SK-N-SH (cell line): ENCODE results near the gene SULT1E1. TPM values are rescaled to one million over a fixed set of nuclear protein-coding genes. Genes with fewer than 3 reads are reported as not detected.

Experiments
- CTCF ChIA-PET: fragments of 300-600, 350-600 bp; formaldehyde crosslinking; extraction: SDS; loops from one replicate; lab custom pipeline; 2021; lab: Yijun Ruan, JAX
- POLR2A ChIA-PET: fragments of 350-600 bp; sonication (Branson Sonifier 250); formaldehyde crosslinking; extraction: SDS; loops from one replicate; lab custom pipeline; 2020; ENCODE audit warnings: antibody characterized with exemption, inconsistent platforms; lab: Yijun Ruan, JAX
- DNase-seq: peaks from one replicate; pipeline ENCODE4 v3.0.0; 2012
- H2AFZ ChIP-seq: fragments of 200-600 bp; sonication (generic); 2 replicates; pipeline ENCODE4 v1.8.1; 2016; ENCODE audit warnings: antibody characterized with exemption, mild to moderate bottlenecking, low read depth
- H3F3A ChIP-seq: fragments of 200-600 bp; sonication (generic); replicated peaks from 2 replicates; pipeline ENCODE3; 2016; ENCODE audit warnings: antibody characterized with exemption, mild to moderate bottlenecking; ENCODE audit not compliant: insufficient read depth
- H3K27ac ChIP-seq, 2 experiments: fragments of 200-500 bp in 1 of 2; fragments of 200-600 bp in 1 of 2; sonication (Bioruptor generic) in 1 of 2; sonication (generic), shearing (Covaris generic) in 1 of 2; 2 replicates each; pipeline versions ENCODE4 v1.5.1 to v1.6.1; 2014 to 2016; ENCODE audit warnings: low read depth in 2 of 2, inconsistent platforms in 1 of 2, low read length in 1 of 2, mild to moderate bottlenecking in 1 of 2, mixed read lengths in 1 of 2
- H3K27me3 ChIP-seq: fragments of 200-600 bp; sonication (generic), shearing (Covaris generic); 2 replicates; pipeline ENCODE4 v1.6.1; 2016; ENCODE audit warnings: mixed run types; ENCODE audit not compliant: insufficient read depth
- H3K36me3 ChIP-seq, 2 experiments: fragments of 200-500 bp in 1 of 2; fragments of 200-600 bp in 1 of 2; sonication (Bioruptor generic) in 1 of 2; sonication (generic) in 1 of 2; replicated peaks in 1 of 2; 2 replicates each; pipeline versions ENCODE3 to v1.5.1; 2014 to 2016; ENCODE audit warnings: low read length in 1 of 2, mild to moderate bottlenecking in 1 of 2; ENCODE audit not compliant: insufficient read depth in 2 of 2, control insufficient read depth in 1 of 2
- H3K4me1 ChIP-seq, 2 experiments: fragments of 200-500 bp in 1 of 2; fragments of 200-600 bp in 1 of 2; sonication (Bioruptor generic) in 1 of 2; sonication (generic), shearing (Covaris generic) in 1 of 2; 2 replicates each; pipeline versions ENCODE4 v1.5.1 to v1.6.1; 2014 to 2016; ENCODE audit warnings: low read depth in 1 of 2, low read length in 1 of 2, mixed run types in 1 of 2; ENCODE audit not compliant: insufficient read depth in 2 of 2, control insufficient read depth in 1 of 2
- H3K4me2 ChIP-seq: fragments of 200-600 bp; sonication (generic), shearing (Covaris generic); 2 replicates; pipeline ENCODE4 v1.6.1; 2017; ENCODE audit warnings: mixed run types
- H3K4me3 ChIP-seq, 2 experiments: fragments of 200-500 bp in 1 of 2; fragments of 200-600 bp in 1 of 2; sonication (Bioruptor generic) in 1 of 2; sonication (generic), shearing (Covaris generic) in 1 of 2; 2 replicates each; pipeline versions ENCODE4 v1.5.1 to v1.8.1; 2014 to 2016; ENCODE audit warnings: low read depth in 2 of 2, inconsistent platforms in 1 of 2, low read length in 1 of 2, mild to moderate bottlenecking in 1 of 2, mixed read lengths in 1 of 2, moderate library complexity in 1 of 2
- H3K79me2 ChIP-seq: fragments of 200-600 bp; sonication (generic); 2 replicates; pipeline ENCODE4 v1.8.1; 2017; ENCODE audit warnings: mild to moderate bottlenecking; ENCODE audit not compliant: insufficient read depth
- H3K9ac ChIP-seq: fragments of 200-600 bp; sonication (generic); 2 replicates; pipeline ENCODE4 v1.6.1; 2017; ENCODE audit warnings: mixed run types
- H3K9me2 ChIP-seq: fragments of 200-600 bp; sonication (generic); 2 replicates; pipeline ENCODE4 v1.6.1; 2017; ENCODE audit warnings: mixed run types
- H3K9me3 ChIP-seq: fragments of 200-600 bp; sonication (generic); 2 replicates; pipeline ENCODE4 v1.6.1; 2017; ENCODE audit warnings: mixed run types, mild to moderate bottlenecking, moderate library complexity
- H4K20me1 ChIP-seq: fragments of 200-600 bp; sonication (generic); 2 replicates; pipeline ENCODE4 v1.6.1; 2017; ENCODE audit warnings: mild to moderate bottlenecking, mixed run types; ENCODE audit not compliant: insufficient read depth
- CHD2 ChIP-seq: fragments of 150-350 bp; IDR thresholded peaks from 2 replicates; pipeline ENCODE4 v1.6.1; 2018; ENCODE audit warnings: low read length; ENCODE audit not compliant: partially characterized antibody
- ELF1 ChIP-seq: IDR thresholded peaks from 2 replicates; pipeline ENCODE4 v1.4.0; 2012
- EP300 ChIP-seq, 2 experiments: IDR thresholded peaks; 2 replicates each; pipeline versions ENCODE4 v1.4.0 to v1.6.1; 2012; ENCODE audit warnings: borderline replicate concordance in 1 of 2, low read depth in 1 of 2, low read length in 1 of 2
- FOSL2 ChIP-seq: IDR thresholded peaks from 2 replicates; pipeline ENCODE4 v1.4.0; 2012; ENCODE audit warnings: low read depth, mild to moderate bottlenecking, moderate library complexity, borderline replicate concordance
- FOXJ3 ChIP-seq: sonication (generic); formaldehyde crosslinking; IDR thresholded peaks from 2 replicates; pipeline ENCODE4 v1.5.1; 2020; ENCODE audit warnings: mild to moderate bottlenecking, missing genetic modification reagents
- FOXM1 ChIP-seq: IDR thresholded peaks from 2 replicates; pipeline ENCODE4 v1.4.0; 2012; ENCODE audit warnings: low read depth, mild to moderate bottlenecking
- JUND ChIP-seq: IDR thresholded peaks from 2 replicates; pipeline ENCODE4 v1.4.0; 2012
- MEF2A ChIP-seq: IDR thresholded peaks from 2 replicates; pipeline ENCODE4 v1.4.0; 2012; ENCODE audit warnings: low read depth, borderline replicate concordance
- MXI1 ChIP-seq: IDR thresholded peaks from 2 replicates; pipeline ENCODE4 v1.6.1; 2012; ENCODE audit warnings: mild to moderate bottlenecking, low read depth, low read length, improper control_type of control experiment
- PBX3 ChIP-seq: IDR thresholded peaks from 2 replicates; pipeline ENCODE4; 2012
- POLR2AphosphoS5 ChIP-seq: IDR thresholded peaks from 2 replicates; pipeline ENCODE4 v1.6.1; 2012; ENCODE audit warnings: low read depth, low read length
- RAD21 ChIP-seq: IDR thresholded peaks from 2 replicates; pipeline ENCODE4 v1.6.1; 2012; ENCODE audit warnings: mild to moderate bottlenecking, low read length
- RCOR1 ChIP-seq: fragments of 150-350 bp; IDR thresholded peaks from 2 replicates; pipeline ENCODE4 v1.6.1; 2017; ENCODE audit warnings: antibody characterized with exemption, low read length
- RFX5 ChIP-seq: IDR thresholded peaks from 2 replicates; pipeline ENCODE4 v1.6.1; 2012; ENCODE audit warnings: mild to moderate bottlenecking, improper control_type of control experiment, low read length
- TCF12 ChIP-seq: IDR thresholded peaks from 2 replicates; pipeline ENCODE4 v1.4.0; 2012
- WGBS: methylation state at CpG from one replicate; pipeline ENCODE4 v1.1.6; 2017; ENCODE audit warnings: low lambda C conversion rate; 5-methylcytosine and 5-hydroxymethylcytosine counted together
- polyA plus RNA-seq, 3 experiments: library from polyadenylated mRNA; depleted of rRNA; stranded (reverse); fragments of >200 nt; gene quantifications; 2 replicates each; pipeline ENCODE4 v1.2.3, GENCODE V29; 2012
- TF ChIP-seq, protein P1 (sequence below): fragments of 150-350 bp; IDR thresholded peaks from 2 replicates; pipeline ENCODE4 v1.6.1; 2017; ENCODE audit warnings: antibody characterized with exemption, low read length, low read depth, borderline replicate concordance
- TF ChIP-seq, protein P2 (sequence below): IDR thresholded peaks from 2 replicates; pipeline ENCODE4 v1.4.0; 2012; ENCODE audit warnings: low read depth, borderline replicate concordance
- TF ChIP-seq, protein P3 (sequence below): IDR thresholded peaks from 2 replicates; pipeline ENCODE4 v1.4.0; 2012; ENCODE audit warnings: low read depth, borderline replicate concordance

The SULT1E1 gene
- polyA plus RNA-seq, 1 of the 3 experiments (the other 2 are of a cell fraction): 13.7 TPM

GRCh38 chr4:69860521-69861298 is 765 bp upstream of the SULT1E1 start:
- POLR2A ChIA-PET: no interaction called here
- H3K27ac ChIP-seq: no peak overlapping the region
- H4K20me1 ChIP-seq: no peaks in the 10 kb centered on the region
- H3K9me3 ChIP-seq: no peaks in the 10 kb centered on the region
- no peak overlapping the region for H3K4me3 ChIP-seq
- no peak overlapping the region for H3K4me2 ChIP-seq
- H3K9ac ChIP-seq: no peak overlapping the region
- no peak for DNase-seq
- H3K27me3 ChIP-seq: no peaks in the 10 kb centered on the region
- 14% methylated on average over 1 of the region's 1 CpG for WGBS
- no peaks in the 10 kb centered on the region for H3K4me1 ChIP-seq
- no peaks in the 10 kb centered on the region for H3K36me3 ChIP-seq
- no peak for TF ChIP-seq POLR2AphosphoS5
- TF ChIP-seq FOXJ3 (CRISPR knock-in tag): no peak
- no peak for TF ChIP-seq FOXM1
- no peak for TF ChIP-seq PBX3
- TF ChIP-seq, protein P1, sequence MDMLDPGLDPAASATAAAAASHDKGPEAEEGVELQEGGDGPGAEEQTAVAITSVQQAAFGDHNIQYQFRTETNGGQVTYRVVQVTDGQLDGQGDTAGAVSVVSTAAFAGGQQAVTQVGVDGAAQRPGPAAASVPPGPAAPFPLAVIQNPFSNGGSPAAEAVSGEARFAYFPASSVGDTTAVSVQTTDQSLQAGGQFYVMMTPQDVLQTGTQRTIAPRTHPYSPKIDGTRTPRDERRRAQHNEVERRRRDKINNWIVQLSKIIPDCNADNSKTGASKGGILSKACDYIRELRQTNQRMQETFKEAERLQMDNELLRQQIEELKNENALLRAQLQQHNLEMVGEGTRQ: no peak
- TF ChIP-seq, protein P2, sequence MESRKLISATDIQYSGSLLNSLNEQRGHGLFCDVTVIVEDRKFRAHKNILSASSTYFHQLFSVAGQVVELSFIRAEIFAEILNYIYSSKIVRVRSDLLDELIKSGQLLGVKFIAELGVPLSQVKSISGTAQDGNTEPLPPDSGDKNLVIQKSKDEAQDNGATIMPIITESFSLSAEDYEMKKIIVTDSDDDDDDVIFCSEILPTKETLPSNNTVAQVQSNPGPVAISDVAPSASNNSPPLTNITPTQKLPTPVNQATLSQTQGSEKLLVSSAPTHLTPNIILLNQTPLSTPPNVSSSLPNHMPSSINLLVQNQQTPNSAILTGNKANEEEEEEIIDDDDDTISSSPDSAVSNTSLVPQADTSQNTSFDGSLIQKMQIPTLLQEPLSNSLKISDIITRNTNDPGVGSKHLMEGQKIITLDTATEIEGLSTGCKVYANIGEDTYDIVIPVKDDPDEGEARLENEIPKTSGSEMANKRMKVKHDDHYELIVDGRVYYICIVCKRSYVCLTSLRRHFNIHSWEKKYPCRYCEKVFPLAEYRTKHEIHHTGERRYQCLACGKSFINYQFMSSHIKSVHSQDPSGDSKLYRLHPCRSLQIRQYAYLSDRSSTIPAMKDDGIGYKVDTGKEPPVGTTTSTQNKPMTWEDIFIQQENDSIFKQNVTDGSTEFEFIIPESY: no peak
- no peak for TF ChIP-seq FOSL2
- TF ChIP-seq, all 33 proteins: peak for 0
- Histone ChIP-seq H3F3A (no peaks in the 10 kb centered on the region), H2AFZ (peak overlapping the region; percentile 21; the same call in 1 of the 2 replicates), H3K9me2 (no peaks in the 10 kb centered on the region), H3K79me2 (no peaks in the 10 kb centered on the region)
- CTCF ChIA-PET: no interaction called here

- POLR2A ChIA-PET: no interaction called here
- Histone ChIP-seq H4K20me1 (no peaks in the 10 kb centered on the region), H3K4me2 (no peak overlapping the region), H3K9me2 (no peaks in the 10 kb centered on the region), H3K9me3 (no peaks in the 10 kb centered on the region), H3K4me1 (no peaks in the 10 kb centered on the region), H3K4me3 (peak overlapping the region; percentile 11 to 46; a peak in 2 of 4 replicates), H3K9ac (no peak overlapping the region), H2AFZ (no peak overlapping the region), H3K79me2 (no peaks in the 10 kb centered on the region), H3K27ac (no peak overlapping the region; a peak in 1 of 4 replicates), H3K36me3 (no peaks in the 10 kb centered on the region), H3F3A (no peaks in the 10 kb centered on the region), H3K27me3 (no peaks in the 10 kb centered on the region)
- no peak for DNase-seq
- 10% methylated on average over 1 of the region's 1 CpG for WGBS
- CTCF ChIA-PET: interaction anchor here (1.4 kb wide), 1 partner anchor 22 kb away, joined by 4 read pairs; no protein-coding TSS in a partner anchor
- TF ChIP-seq TCF12: no peak
- no peak for TF ChIP-seq PBX3
- no peak for TF ChIP-seq JUND
- no peak for TF ChIP-seq MXI1
- TF ChIP-seq ELF1: no peak
- no peak for TF ChIP-seq RAD21
- TF ChIP-seq EP300 (IDR thresholded peaks at IDR 0.05; ENCODE audit: borderline replicate concordance in 1 of 2, low read depth in 1 of 2, low read length in 1 of 2): no peak
- TF ChIP-seq RCOR1: no peak
- TF ChIP-seq, protein P3, sequence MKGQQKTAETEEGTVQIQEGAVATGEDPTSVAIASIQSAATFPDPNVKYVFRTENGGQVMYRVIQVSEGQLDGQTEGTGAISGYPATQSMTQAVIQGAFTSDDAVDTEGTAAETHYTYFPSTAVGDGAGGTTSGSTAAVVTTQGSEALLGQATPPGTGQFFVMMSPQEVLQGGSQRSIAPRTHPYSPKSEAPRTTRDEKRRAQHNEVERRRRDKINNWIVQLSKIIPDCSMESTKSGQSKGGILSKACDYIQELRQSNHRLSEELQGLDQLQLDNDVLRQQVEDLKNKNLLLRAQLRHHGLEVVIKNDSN: no peak
- no peak for TF ChIP-seq CHD2
- no peak for TF ChIP-seq FOXJ3 (CRISPR knock-in tag)
- no peak for TF ChIP-seq RFX5
- no peak for TF ChIP-seq MEF2A
Observed at GRCh38 chr4:69859140-69859685, 732 bp downstream of the SULT1E1 start.
